ENCODE data around the gene MEF2D. TPM values are rescaled to one million over a fixed set of nuclear protein-coding genes. Genes with fewer than 3 reads are reported as not detected.

Gene MEF2D
- total RNA-seq, 1 experiment from 2014 or later: 18.7 TPM

- no CpG with 5 or more reads among the region's 2 CpGs for WGBS (ENCODE audit: extremely low coverage, insufficient read length, low lambda C conversion rate)
- Mint-ChIP-seq H3K9me3 (no peaks in the 10 kb centered on the region; a peak in 1 of 5 replicates), H3K27me3 (ENCODE audit: low read depth) (no peaks in the 10 kb centered on the region), H3K27ac (peak overlapping the region in 1 of 3 experiments; percentile 68; a peak in 1 of 7 replicates), H3K36me3 (ENCODE audit: insufficient read depth in 1 of 3, low read depth in 3 of 3) (peaks cover 12 to 39% (median 35%) of the 10 kb centered on the region in 3 experiments; a peak in 6 of 7 replicates), H3K4me3 (no peak overlapping the region), H3K4me1 (peaks cover 24 to 36% of the 10 kb centered on the region in 2 experiments)
- Histone ChIP-seq H3K9me3 (ENCODE audit: control insufficient read depth, low read depth, low read length) (no peaks in the 10 kb centered on the region), H2BK5ac (ENCODE audit: insufficient read length, low read length) (no peak overlapping the region), H3K9ac (ENCODE audit: extremely low read depth, insufficient read length, low read length) (no peak overlapping the region), H3T11ph (ENCODE audit: low read length) (no peak overlapping the region), H2BK20ac (ENCODE audit: low read depth, low read length, poor library complexity, severe bottlenecking) (no peak overlapping the region), H3K18ac (ENCODE audit: insufficient read length, low read depth, low read length) (no peak overlapping the region), H3K4me2 (ENCODE audit: insufficient read depth, insufficient read length, low read length) (no peak overlapping the region), H3K23me2 (ENCODE audit: insufficient read length, low read depth, low read length, poor library complexity, severe bottlenecking) (no peaks in the 10 kb centered on the region), H3K27ac (ENCODE audit: insufficient read length, low read depth, low read length) (no peak overlapping the region), H3K4me1 (ENCODE audit: insufficient read depth, low read length) (peaks cover 4% of the 10 kb centered on the region; the same call in 1 of the 2 replicates), H2BK12ac (ENCODE audit: insufficient read length, low read depth, low read length) (no peak overlapping the region), H3K56ac (ENCODE audit: insufficient read length, low read depth, low read length) (no peak overlapping the region), H3K4ac (ENCODE audit: low read depth, low read length) (no peak overlapping the region), H4K8ac (replicated peaks; ENCODE audit: insufficient read length, low read depth, low read length) (no peak overlapping the region), H4K91ac (ENCODE audit: insufficient read length, low read depth, low read length) (no peak overlapping the region), H2BK120ac (ENCODE audit: low read depth, low read length, poor library complexity, severe bottlenecking) (no peak overlapping the region), H3K79me2 (ENCODE audit: insufficient read depth, low read length) (no peaks in the 10 kb centered on the region), H3K27me3 (ENCODE audit: insufficient read depth, low read length) (no peaks in the 10 kb centered on the region), H2AFZ (ENCODE audit: low read length) (no peak overlapping the region), H2BK15ac (ENCODE audit: low read depth, low read length) (no peak overlapping the region), H3K14ac (ENCODE audit: insufficient read depth, low read length) (no peak overlapping the region), H2AK5ac (ENCODE audit: insufficient read length, low read length) (no peak overlapping the region), H3K79me1 (ENCODE audit: insufficient read depth, low read depth, low read length, poor library complexity, severe bottlenecking) (no peaks in the 10 kb centered on the region), H4K5ac (ENCODE audit: insufficient read length, low read depth, low read length) (no peak overlapping the region), H3K23ac (ENCODE audit: insufficient read length, low read depth, low read length) (no peak overlapping the region), H4K20me1 (ENCODE audit: control insufficient read depth, insufficient read depth, insufficient read length) (no peaks in the 10 kb centered on the region)
- no peak for TF ChIP-seq CTCF (conservative IDR thresholded peaks at IDR 0.05)
- DNase-seq: no peak
Observed at GRCh38 chr1:156483397-156483796, 17.2 kb downstream of the MEF2D start.
